CD4-positive, alpha-beta T cell (primary cell): Measurements from ENCODE around the gene ATP8A2. TPM values are rescaled to one million over a fixed set of nuclear protein-coding genes. Genes with fewer than 3 reads are reported as not detected.

Experiments
- ATAC-seq: fragments of 200-7000 bp; cut with Tn5 transposase; one replicate; pipeline ENCODE4 v1.10.0; 2022; ENCODE audit warnings: mild to moderate bottlenecking; ENCODE audit not compliant: poor library complexity
- CTCF ChIA-PET: fragments of 350-600 bp; sonication (Branson Sonifier 250); formaldehyde crosslinking; loops from one replicate; lab custom pipeline; 2021; ENCODE audit warnings: antibody characterized with exemption, inconsistent platforms; lab: Charles Lee
- POLR2A ChIA-PET: fragments of 350-600 bp; sonication (Branson Sonifier 250); formaldehyde crosslinking; loops from one replicate; lab custom pipeline; 2021; ENCODE audit warnings: antibody characterized with exemption, inconsistent platforms; lab: Charles Lee
- DNase-seq, 14 experiments: peaks; one replicate each; pipeline ENCODE4 v3.0.0-alpha.2; 2013 to 2020; ENCODE audit warnings: mixed read lengths in 2 of 14
- H3K27ac ChIP-seq, 2 donors: one replicate each; pipeline versions ENCODE4 v1.5.1 to v1.7.0; 2013; ENCODE audit warnings: low read length in 2 of 2, low read depth in 1 of 2, mild to moderate bottlenecking in 1 of 2
- H3K27me3 ChIP-seq, 2 experiments: 1 replicate in 1 of 2; 2 replicates in 1 of 2; pipeline versions ENCODE4 v1.6.1 to v1.7.0; 2013; ENCODE audit warnings: low read length in 2 of 2, control low read depth in 1 of 2, mild to moderate bottlenecking in 1 of 2, moderate library complexity in 1 of 2; ENCODE audit not compliant: insufficient read depth in 2 of 2, control insufficient read depth in 1 of 2
- H3K36me3 ChIP-seq: one replicate; pipeline ENCODE4 v1.6.1; 2013; ENCODE audit warnings: low read length, control low read depth; ENCODE audit not compliant: insufficient read depth
- H3K4me1 ChIP-seq: one replicate; pipeline ENCODE4 v1.6.1; 2013; ENCODE audit warnings: low read length, control low read depth; ENCODE audit not compliant: insufficient read depth
- H3K4me3 ChIP-seq: one replicate; pipeline ENCODE4 v1.5.1; 2013; ENCODE audit warnings: mild to moderate bottlenecking, low read length, moderate library complexity
- H3K9me3 ChIP-seq, 2 experiments: 1 replicate in 1 of 2; 2 replicates in 1 of 2; pipeline versions ENCODE4 v1.6.1 to v1.7.0; 2013; ENCODE audit warnings: low read length in 2 of 2, mild to moderate bottlenecking in 2 of 2, control low read depth in 1 of 2, moderate library complexity in 1 of 2; ENCODE audit not compliant: control insufficient read depth in 1 of 2, insufficient read depth in 1 of 2
- H3K27ac Mint-ChIP-seq: one replicate; pipeline ENCODE4 v1.8.0; 2020; ENCODE audit warnings: mixed read lengths
- H3K27me3 Mint-ChIP-seq: one replicate; pipeline ENCODE4 v1.8.0; 2021; ENCODE audit warnings: mixed read lengths
- H3K36me3 Mint-ChIP-seq: one replicate; pipeline ENCODE4 v1.8.0; 2021; ENCODE audit warnings: low read depth, mixed read lengths
- H3K4me1 Mint-ChIP-seq: one replicate; pipeline ENCODE4 v1.8.0; 2021; ENCODE audit warnings: low read depth, mixed read lengths
- H3K4me3 Mint-ChIP-seq: one replicate; pipeline ENCODE4 v1.8.0; 2020; ENCODE audit warnings: mild to moderate bottlenecking, mixed read lengths
- H3K9me3 Mint-ChIP-seq: one replicate; pipeline ENCODE4 v1.8.0; 2020; ENCODE audit warnings: mixed read lengths
- intact Hi-C, 2 experiments: fragments of 100-400 bp; cut with DNase I in 1 of 2; cut with micrococcal nuclease in 1 of 2; formaldehyde crosslinking; loops; one replicate each; pipeline versions ENCODE4 v1.15.1 to v1.9.0; 2023 to 2025; cut with DNase I, micrococcal nuclease
- total RNA-seq, 174 experiments: library from RNA in 2 of 174; stranded (reverse) in 2 of 174; gene quantifications; one replicate each; pipeline ENCODE4 v1.2.3 and lab custom pipeline; 2021 to 2026
- TF ChIP-seq, protein P1 (sequence below): fragments of 200-600 bp; IDR thresholded peaks from one replicate; pipeline ENCODE4 v1.8.0; 2022; ENCODE audit warnings: antibody characterized with exemption, mild to moderate bottlenecking

Gene ATP8A2
- total RNA-seq, 2 experiments from 2014 or later = 0.22 to 0.36 TPM

DNA sequence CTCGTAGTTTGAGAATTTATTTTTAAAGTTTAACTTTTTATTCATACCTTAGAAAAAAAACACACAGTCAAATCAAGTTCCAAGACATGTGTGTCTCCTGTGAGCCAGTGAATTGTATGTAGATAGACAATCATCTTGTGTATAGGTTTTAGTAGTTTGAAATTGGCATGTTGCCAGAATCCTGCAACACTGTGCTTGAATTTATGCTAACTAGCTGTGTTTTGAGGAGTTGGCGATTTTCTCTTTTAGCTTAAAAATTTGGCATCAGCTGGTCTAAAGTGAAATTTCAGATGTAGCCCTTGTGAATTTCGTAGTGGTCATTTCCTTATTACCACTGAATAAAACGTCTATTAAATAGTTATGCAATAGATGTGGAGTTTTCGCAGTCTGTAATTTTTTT, 213.2 kb downstream of the ATP8A2 start:
- Histone ChIP-seq H3K36me3 (no peaks in the 10 kb centered on the region), H3K4me3 (no peak overlapping the region), H3K4me1 (no peaks in the 10 kb centered on the region), H3K9me3 (no peaks in the 10 kb centered on the region), H3K27ac (no peak overlapping the region), H3K27me3 (no peaks in the 10 kb centered on the region)
- no peaks in the 10 kb centered on the region for H3K4me1 Mint-ChIP-seq
- ChIA-PET CTCF (no interaction called here), POLR2A (no interaction called here)
- TF ChIP-seq, protein P1, sequence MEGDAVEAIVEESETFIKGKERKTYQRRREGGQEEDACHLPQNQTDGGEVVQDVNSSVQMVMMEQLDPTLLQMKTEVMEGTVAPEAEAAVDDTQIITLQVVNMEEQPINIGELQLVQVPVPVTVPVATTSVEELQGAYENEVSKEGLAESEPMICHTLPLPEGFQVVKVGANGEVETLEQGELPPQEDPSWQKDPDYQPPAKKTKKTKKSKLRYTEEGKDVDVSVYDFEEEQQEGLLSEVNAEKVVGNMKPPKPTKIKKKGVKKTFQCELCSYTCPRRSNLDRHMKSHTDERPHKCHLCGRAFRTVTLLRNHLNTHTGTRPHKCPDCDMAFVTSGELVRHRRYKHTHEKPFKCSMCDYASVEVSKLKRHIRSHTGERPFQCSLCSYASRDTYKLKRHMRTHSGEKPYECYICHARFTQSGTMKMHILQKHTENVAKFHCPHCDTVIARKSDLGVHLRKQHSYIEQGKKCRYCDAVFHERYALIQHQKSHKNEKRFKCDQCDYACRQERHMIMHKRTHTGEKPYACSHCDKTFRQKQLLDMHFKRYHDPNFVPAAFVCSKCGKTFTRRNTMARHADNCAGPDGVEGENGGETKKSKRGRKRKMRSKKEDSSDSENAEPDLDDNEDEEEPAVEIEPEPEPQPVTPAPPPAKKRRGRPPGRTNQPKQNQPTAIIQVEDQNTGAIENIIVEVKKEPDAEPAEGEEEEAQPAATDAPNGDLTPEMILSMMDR = no peak
- ATAC-seq (no peak), DNase-seq (no peak)
- no peak overlapping the region for H3K27ac Mint-ChIP-seq
- no peak overlapping the region for H3K4me3 Mint-ChIP-seq
- no peaks in the 10 kb centered on the region for H3K9me3 Mint-ChIP-seq
- intact Hi-C loops = no loop called here
- no peaks in the 10 kb centered on the region for H3K36me3 Mint-ChIP-seq
- H3K27me3 Mint-ChIP-seq = peaks cover 54% of the 10 kb centered on the region

DNA sequence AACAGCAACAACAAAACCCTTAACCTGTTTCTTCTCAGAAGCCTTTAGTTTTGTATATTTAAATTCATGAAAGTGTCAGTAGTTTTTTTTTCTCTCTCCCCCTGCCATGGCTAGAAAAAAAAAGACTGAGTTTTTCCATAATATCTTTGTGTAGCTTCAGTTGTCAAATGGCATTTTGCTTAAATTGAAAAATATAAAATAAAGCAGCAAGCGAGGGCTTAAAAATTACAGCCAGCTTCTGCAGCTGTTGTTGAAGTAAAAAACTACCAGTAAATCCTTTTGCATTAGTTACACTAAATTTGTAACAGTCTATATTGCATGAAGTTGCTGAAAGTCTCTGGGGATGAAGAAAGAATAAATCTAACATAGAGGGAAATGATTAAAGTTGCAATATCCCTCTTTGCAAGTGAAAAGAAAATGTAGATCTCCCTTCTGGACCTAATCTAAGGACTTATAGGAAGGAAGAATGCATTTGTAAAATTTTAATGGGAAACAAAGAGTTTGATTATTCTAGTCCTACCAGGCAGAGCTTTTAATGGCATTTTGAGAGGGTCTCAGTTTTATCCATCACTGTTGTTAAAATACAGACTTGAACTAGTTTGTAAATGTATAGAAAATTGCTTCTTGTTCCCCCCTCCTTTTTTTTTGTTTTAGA, 215.7 kb downstream of the ATP8A2 start:
- intact Hi-C loops = no loop called here
- Histone ChIP-seq H3K9me3 (no peaks in the 10 kb centered on the region), H3K4me1 (no peaks in the 10 kb centered on the region), H3K27me3 (peaks cover 3% of the 10 kb centered on the region in 2 experiments), H3K36me3 (no peaks in the 10 kb centered on the region), H3K27ac (no peak overlapping the region), H3K4me3 (no peak overlapping the region)
- TF ChIP-seq, protein P1 = no peak
- Mint-ChIP-seq H3K27me3 (peaks cover 55% of the 10 kb centered on the region), H3K4me1 (no peaks in the 10 kb centered on the region), H3K9me3 (no peaks in the 10 kb centered on the region), H3K27ac (no peak overlapping the region), H3K36me3 (no peaks in the 10 kb centered on the region), H3K4me3 (no peak overlapping the region)
- CTCF ChIA-PET = no interaction called here
- no peak for DNase-seq
- POLR2A ChIA-PET = no interaction called here
- no peak for ATAC-seq

DNA sequence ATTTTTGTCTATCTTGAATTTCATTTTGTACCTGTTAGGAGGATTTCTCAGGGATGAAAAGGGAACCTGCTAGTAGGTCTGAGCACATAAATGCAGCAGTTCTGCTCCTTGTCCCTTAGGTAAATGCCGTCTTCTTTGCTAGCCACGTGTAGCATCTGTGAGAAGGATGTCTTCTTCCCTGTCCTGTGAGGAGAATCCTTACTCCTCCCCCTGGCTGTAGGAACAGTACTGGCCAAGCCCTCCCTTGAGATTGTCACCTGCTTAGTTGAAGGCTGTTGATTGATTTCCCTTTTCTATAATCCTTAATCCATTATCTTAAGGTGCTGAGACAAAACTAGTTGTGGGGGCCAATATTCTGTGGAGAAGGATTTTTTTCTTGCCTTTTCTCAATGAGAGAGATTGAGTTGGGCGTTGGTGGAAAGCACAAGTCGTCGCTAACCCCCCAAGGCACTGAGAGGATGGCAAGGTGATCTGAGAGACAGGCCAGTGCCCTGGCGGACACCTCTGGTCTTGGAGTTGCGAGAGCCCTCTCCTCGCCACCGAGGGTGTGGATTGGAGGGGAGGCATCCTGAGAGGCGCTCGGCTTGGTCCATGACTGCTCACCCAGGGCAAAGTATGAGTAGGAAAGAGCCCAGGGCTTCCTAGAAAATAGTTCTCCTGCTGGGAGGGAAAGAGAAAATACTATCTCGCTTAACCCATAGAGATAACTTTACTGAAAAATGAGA, 216.7 kb downstream of the ATP8A2 start:
- POLR2A ChIA-PET = no interaction called here
- CTCF ChIA-PET = no interaction called here

More for the DNA sequence above, 216.7 kb downstream of the ATP8A2 start:
- intact Hi-C loops = no loop called here
- ATAC-seq (no peak), DNase-seq (no peak)
- no peaks in the 10 kb centered on the region for H3K4me1 Mint-ChIP-seq
- H3K36me3 ChIP-seq = no peaks in the 10 kb centered on the region
- H3K27me3 ChIP-seq = peaks cover 3% of the 10 kb centered on the region in 2 experiments
- no peaks in the 10 kb centered on the region for H3K4me1 ChIP-seq
- H3K4me3 Mint-ChIP-seq = no peak overlapping the region
- no peaks in the 10 kb centered on the region for H3K36me3 Mint-ChIP-seq
- H3K27me3 Mint-ChIP-seq = peaks cover 65% of the 10 kb centered on the region
- H3K9me3 ChIP-seq = no peaks in the 10 kb centered on the region
- H3K4me3 ChIP-seq = no peak overlapping the region
- H3K27ac Mint-ChIP-seq = no peak overlapping the region
- no peak overlapping the region for H3K27ac ChIP-seq
- TF ChIP-seq, protein P1 = no peak
- peaks cover 2% of the 10 kb centered on the region for H3K9me3 Mint-ChIP-seq
